HK-2 (cell line): Measurements from ENCODE around the gene ETNPPL.

Experiments
- DNase-seq: peaks from one replicate; pipeline ENCODE4 v3.0.0-alpha.2; 2018; ENCODE audit not compliant: unreplicated experiment

Gene ETNPPL

GRCh38 chr4:108762559-108763225 is at the start of gene ETNPPL:
ETNPPL (minus strand) TSS chr4:108763053; CDS start chr4:108762898, 155 bp downstream.
- DNase-seq: peak; percentile 13

GRCh38 chr4:108811486-108811885 is 48.6 kb upstream of the ETNPPL start:
- no peak for DNase-seq

GRCh38 chr4:108810087-108810486 is 47.2 kb upstream of the ETNPPL start:
- no peak for DNase-seq

GRCh38 chr4:108804648-108805273 is 41.9 kb upstream of the ETNPPL start:
- DNase-seq: no peak

GRCh38 chr4:108799306-108799705 is 36.5 kb upstream of the ETNPPL start:
- no peak for DNase-seq

GRCh38 chr4:108796173-108796572 is 33.3 kb upstream of the ETNPPL start:
- DNase-seq: no peak

- DNase-seq: no peak
Measured at GRCh38 chr4:108795733-108796132, 32.9 kb upstream of the ETNPPL start.

- DNase-seq: no peak
Measured at GRCh38 chr4:108794136-108794535, 31.3 kb upstream of the ETNPPL start.

- no peak for DNase-seq
Measured at GRCh38 chr4:108793415-108793814, 30.6 kb upstream of the ETNPPL start.

- no peak for DNase-seq
Measured at GRCh38 chr4:108788731-108789130, 25.9 kb upstream of the ETNPPL start.

- no peak for DNase-seq
Measured at GRCh38 chr4:108787724-108788123, 24.9 kb upstream of the ETNPPL start.

GRCh38 chr4:108787106-108787505 is 24.3 kb upstream of the ETNPPL start:
- DNase-seq: no peak

- DNase-seq: no peak
Measured at GRCh38 chr4:108786351-108786750, 23.5 kb upstream of the ETNPPL start.

- DNase-seq: no peak
Measured at GRCh38 chr4:108783665-108784463, 21.0 kb upstream of the ETNPPL start.

- no peak for DNase-seq
Measured at GRCh38 chr4:108779958-108780357, 17.1 kb upstream of the ETNPPL start.

GRCh38 chr4:108777388-108777787 is 14.5 kb upstream of the ETNPPL start:
- DNase-seq: no peak

- no peak for DNase-seq
Measured at GRCh38 chr4:108775921-108776320, 13.1 kb upstream of the ETNPPL start.

GRCh38 chr4:108774809-108775530 is 12.1 kb upstream of the ETNPPL start:
- no peak for DNase-seq

- no peak for DNase-seq
Measured at GRCh38 chr4:108772402-108772801, 9.5 kb upstream of the ETNPPL start.

GRCh38 chr4:108766058-108766457 is 3.2 kb upstream of the ETNPPL start:
- DNase-seq: no peak

- DNase-seq: no peak
Measured at GRCh38 chr4:108763986-108764385, 1.1 kb upstream of the ETNPPL start.

- DNase-seq: no peak
Measured at GRCh38 chr4:108763226-108763593, 357 bp upstream of the ETNPPL start.
